Body of pancreas (tissue), 4 donors: ENCODE data around the gene CUEDC1. TPM values are rescaled to one million over a fixed set of nuclear protein-coding genes. Genes with fewer than 3 reads are reported as not detected.

Experiments
- ATAC-seq: fragments of 150-250 bp; one replicate; pipeline ENCODE4 v1.9.1; 2016
- DNase-seq, 4 donors: peaks; one replicate each; pipeline ENCODE4 v3.0.0-alpha.2; 2019
- H3K27ac ChIP-seq, 4 donors: fragments of 200-600 bp; sonication (generic); 1 replicate in 3 of 4; 2 replicates in 1 of 4; pipeline versions ENCODE4 v1.5.1 to v1.6.1; 2016 to 2019; ENCODE audit warnings: mild to moderate bottlenecking in 1 of 4, mixed read lengths in 1 of 4, moderate library complexity in 1 of 4
- H3K27me3 ChIP-seq, 2 donors: fragments of 200-600 bp; sonication (generic); one replicate each; pipeline ENCODE4 v1.6.0; 2016; ENCODE audit warnings: mild to moderate bottlenecking in 1 of 2
- H3K36me3 ChIP-seq, 2 donors: fragments of 200-600 bp; sonication (generic); replicated peaks in 1 of 2; 2 replicates each; pipeline ENCODE4 v1.5.1; 2016; ENCODE audit warnings: low read depth in 2 of 2; ENCODE audit not compliant: insufficient read depth in 1 of 2
- H3K4me1 ChIP-seq: fragments of 200-600 bp; sonication (generic); one replicate; pipeline ENCODE4 v1.6.0; 2016
- H3K4me3 ChIP-seq, 2 donors: fragments of 200-600 bp; sonication (generic); 1 replicate in 1 of 2; 2 replicates in 1 of 2; pipeline ENCODE4 v1.5.1; 2016 to 2019
- H3K9me3 ChIP-seq, 3 donors: fragments of 200-600 bp; sonication (generic); 1 replicate in 2 of 3; 2 replicates in 1 of 3; pipeline ENCODE4 v1.5.1; 2016
- POLR2A ChIP-seq, 3 donors: fragments of 450-650 bp; IDR thresholded peaks; one replicate each; pipeline ENCODE4 v1.6.1; 2016; ENCODE audit warnings: antibody characterized with exemption in 3 of 3, mild to moderate bottlenecking in 2 of 3
- WGBS, 2 donors: methylation state at CpG; one replicate each; pipeline ENCODE4 v1.1.5; 2017; 5-methylcytosine and 5-hydroxymethylcytosine counted together
- intact Hi-C: fragments of 100-400 bp; cut with DNase I; formaldehyde crosslinking; loops from one replicate; pipeline ENCODE4 v1.15.1; 2023
- total RNA-seq, 2 donors: library from RNA; depleted of rRNA; stranded (reverse); fragments of >200 nt; gene quantifications; one replicate each; pipeline ENCODE4 v1.1.0, GENCODE V29; 2016
- TF ChIP-seq, protein P1 (sequence below), 7 experiments: fragments of 450-650 bp in 4 of 7; fragments of 200-600 bp in 3 of 7; sonication (generic) in 3 of 7; IDR thresholded peaks; one replicate each; pipeline ENCODE4 v1.5.1; 2016 to 2019; ENCODE audit warnings: antibody characterized with exemption in 7 of 7

Gene CUEDC1
- total RNA-seq, 2 donors from 2014 or later = 35.8 to 48.1 TPM

DNA sequence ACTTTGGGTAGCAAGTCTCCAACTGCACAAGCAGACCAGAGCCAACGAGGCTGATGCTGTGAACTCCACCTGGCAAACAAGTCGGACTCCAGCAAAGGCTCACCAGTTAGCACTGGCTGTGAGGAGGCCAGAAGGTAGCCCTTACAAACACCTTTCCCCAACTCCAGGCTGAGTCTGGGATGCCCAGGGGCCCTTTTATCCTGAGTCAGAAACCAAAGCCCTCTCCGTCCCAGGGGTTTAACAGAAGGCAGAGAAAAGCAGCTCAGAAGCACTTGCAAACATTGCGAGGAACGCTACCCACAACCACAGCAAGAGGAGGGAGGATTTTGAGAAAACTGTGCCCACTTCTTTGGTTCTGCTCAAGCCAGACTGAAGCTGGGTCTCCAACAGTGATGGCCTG lies 25.0 kb downstream of the CUEDC1 start:
- Histone ChIP-seq H3K27me3 (no peaks in the 10 kb centered on the region), H3K4me1 (peaks cover 32% of the 10 kb centered on the region), H3K27ac (no peak overlapping the region), H3K4me3 (no peak overlapping the region), H3K36me3 (no peaks in the 10 kb centered on the region), H3K9me3 (no peaks in the 10 kb centered on the region)
- DNase-seq (no peak), ATAC-seq (no peak)
- TF ChIP-seq POLR2A (IDR thresholded peaks at IDR 0.05) = no peak
- intact Hi-C loops = no loop called here
- 92 to 95% methylated on average over 3 to 5 of the region's 5 CpGs for WGBS, 2 donors

DNA sequence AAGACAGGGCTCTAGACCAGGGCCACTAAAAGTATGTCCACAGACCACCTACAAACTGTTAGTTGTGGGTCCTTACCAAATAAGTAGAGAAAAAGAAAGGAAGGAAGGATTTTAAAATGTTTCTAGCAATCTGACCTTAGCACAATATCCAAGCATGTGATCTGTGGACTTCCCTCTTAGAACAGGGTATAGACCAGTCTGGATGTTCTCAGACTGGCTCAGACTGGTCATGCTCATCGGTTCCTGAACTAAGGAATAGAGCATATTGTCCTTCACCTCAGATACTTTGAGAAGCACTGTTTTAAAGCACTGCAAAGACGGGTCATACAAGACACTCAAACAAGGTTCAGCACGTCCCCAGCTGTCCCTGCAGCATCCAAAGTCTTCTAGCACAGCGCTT lies 25.8 kb downstream of the CUEDC1 start:
- ATAC-seq (no peak), DNase-seq (no peak)
- no peaks in the 10 kb centered on the region for H3K27me3 ChIP-seq
- H3K4me1 ChIP-seq = peaks cover 33% of the 10 kb centered on the region
- no peaks in the 10 kb centered on the region for H3K9me3 ChIP-seq
- 72 to 79% methylated on average over 4 of the region's 4 CpGs for WGBS, 2 donors
- H3K27ac ChIP-seq = no peak overlapping the region
- intact Hi-C loops = no loop called here
- no peaks in the 10 kb centered on the region for H3K36me3 ChIP-seq
- no peak for TF ChIP-seq POLR2A (IDR thresholded peaks at IDR 0.05)
- TF ChIP-seq, protein P1, sequence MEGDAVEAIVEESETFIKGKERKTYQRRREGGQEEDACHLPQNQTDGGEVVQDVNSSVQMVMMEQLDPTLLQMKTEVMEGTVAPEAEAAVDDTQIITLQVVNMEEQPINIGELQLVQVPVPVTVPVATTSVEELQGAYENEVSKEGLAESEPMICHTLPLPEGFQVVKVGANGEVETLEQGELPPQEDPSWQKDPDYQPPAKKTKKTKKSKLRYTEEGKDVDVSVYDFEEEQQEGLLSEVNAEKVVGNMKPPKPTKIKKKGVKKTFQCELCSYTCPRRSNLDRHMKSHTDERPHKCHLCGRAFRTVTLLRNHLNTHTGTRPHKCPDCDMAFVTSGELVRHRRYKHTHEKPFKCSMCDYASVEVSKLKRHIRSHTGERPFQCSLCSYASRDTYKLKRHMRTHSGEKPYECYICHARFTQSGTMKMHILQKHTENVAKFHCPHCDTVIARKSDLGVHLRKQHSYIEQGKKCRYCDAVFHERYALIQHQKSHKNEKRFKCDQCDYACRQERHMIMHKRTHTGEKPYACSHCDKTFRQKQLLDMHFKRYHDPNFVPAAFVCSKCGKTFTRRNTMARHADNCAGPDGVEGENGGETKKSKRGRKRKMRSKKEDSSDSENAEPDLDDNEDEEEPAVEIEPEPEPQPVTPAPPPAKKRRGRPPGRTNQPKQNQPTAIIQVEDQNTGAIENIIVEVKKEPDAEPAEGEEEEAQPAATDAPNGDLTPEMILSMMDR (IDR thresholded peaks at IDR 0.05) = no peak
- H3K4me3 ChIP-seq = no peak overlapping the region

DNA sequence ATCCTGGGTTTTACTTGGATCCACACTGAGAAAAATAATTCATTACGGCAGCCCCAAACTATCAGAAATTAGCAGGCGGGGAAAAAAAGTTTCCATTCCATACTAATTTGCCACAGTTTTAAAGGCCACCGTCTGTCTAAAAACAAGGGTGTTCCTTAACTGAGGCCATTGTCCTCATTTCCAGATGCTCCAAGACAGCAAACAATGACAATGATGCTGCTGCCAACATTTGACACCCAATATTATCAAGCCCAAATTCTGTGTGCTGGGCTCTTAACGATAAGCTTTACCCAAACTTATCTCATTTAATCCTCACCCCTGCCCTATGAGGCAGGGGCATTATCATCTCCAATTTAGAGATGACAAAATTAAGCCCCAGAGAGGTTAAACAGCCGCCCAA lies 26.3 kb downstream of the CUEDC1 start:
- Histone ChIP-seq H3K27me3 (no peaks in the 10 kb centered on the region), H3K4me3 (no peak overlapping the region), H3K4me1 (peaks cover 34% of the 10 kb centered on the region), H3K36me3 (no peaks in the 10 kb centered on the region), H3K27ac (no peak overlapping the region), H3K9me3 (no peaks in the 10 kb centered on the region)
- TF ChIP-seq, protein P1 (IDR thresholded peaks at IDR 0.05) = no peak
- no peak for TF ChIP-seq POLR2A (IDR thresholded peaks at IDR 0.05)
- intact Hi-C loops = no loop called here
- DNase-seq (no peak), ATAC-seq (no peak)
- 75 to 81% methylated on average over 5 of the region's 5 CpGs for WGBS, 2 donors

DNA sequence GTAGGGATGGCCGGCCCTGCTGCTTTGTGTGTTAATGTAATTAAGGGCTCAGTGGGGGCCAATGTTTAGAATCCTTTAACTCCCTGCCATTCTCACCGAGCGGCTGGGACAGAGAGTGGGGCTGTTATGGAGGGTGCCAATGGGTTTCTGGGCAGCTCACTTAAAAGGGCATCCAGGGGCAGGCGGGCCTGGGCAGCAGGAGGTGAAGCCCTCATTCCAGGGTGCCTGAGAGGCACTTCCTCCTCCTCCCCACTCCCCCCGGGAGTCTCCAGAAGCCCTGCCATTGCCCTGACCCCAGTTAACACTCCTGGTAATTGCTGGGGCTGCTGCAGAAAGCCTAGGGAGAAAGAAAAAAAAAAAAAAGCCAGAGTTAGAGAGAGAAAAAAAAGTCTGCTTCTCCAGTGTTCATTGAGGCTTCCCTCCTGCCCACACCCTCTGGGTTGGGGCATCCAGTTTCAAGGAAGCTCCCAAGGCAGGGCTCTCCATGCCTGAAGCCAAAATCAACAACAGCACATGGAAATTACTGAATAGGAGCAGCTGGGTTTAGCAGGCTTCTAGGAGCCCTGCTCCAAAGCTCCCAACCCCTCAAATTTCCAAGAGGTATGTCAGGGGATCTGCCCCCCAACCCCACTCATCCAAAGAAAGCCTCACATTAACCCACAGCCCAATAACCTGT lies 28.0 kb downstream of the CUEDC1 start:
- ATAC-seq (peak; percentile 54), DNase-seq (peak in 3 of 4 donors; percentile 42 to 55 (median 42))
- intact Hi-C loops = no loop called here
- Histone ChIP-seq H3K36me3 (no peaks in the 10 kb centered on the region), H3K4me3 (no peak overlapping the region), H3K9me3 (no peaks in the 10 kb centered on the region), H3K4me1 (peaks cover 34% of the 10 kb centered on the region), H3K27ac (peak overlapping the region in 3 of 4 donors; percentile 18 to 49 (median 37)), H3K27me3 (no peaks in the 10 kb centered on the region)
- 51 to 64% methylated on average over 4 to 5 of the region's 5 CpGs for WGBS, 2 donors
- no peak for TF ChIP-seq POLR2A (IDR thresholded peaks at IDR 0.05)

DNA sequence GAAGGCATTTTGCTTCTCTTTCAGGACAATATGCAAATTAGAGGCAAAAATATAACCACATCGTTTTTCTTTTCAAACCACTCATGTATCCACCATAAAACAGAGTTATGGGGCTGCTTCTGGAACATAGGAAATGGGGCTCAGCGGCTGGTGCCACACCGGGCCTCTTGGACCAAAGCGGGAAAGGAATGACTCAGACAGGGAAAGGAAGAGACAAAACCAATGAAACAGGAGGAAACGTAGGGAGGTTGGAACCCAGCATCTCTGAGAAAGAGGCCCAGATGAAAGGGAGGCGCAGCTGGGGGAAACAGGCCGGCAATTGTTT lies 28.5 kb downstream of the CUEDC1 start:
- Histone ChIP-seq H3K27ac (peak overlapping the region in 2 of 4 donors; percentile 37 to 49), H3K9me3 (no peaks in the 10 kb centered on the region), H3K27me3 (no peaks in the 10 kb centered on the region), H3K36me3 (no peaks in the 10 kb centered on the region), H3K4me3 (no peak overlapping the region), H3K4me1 (peaks cover 39% of the 10 kb centered on the region)
- no peak for DNase-seq
- TF ChIP-seq, protein P1 (IDR thresholded peaks at IDR 0.05) = no peak
- no peak for TF ChIP-seq POLR2A (IDR thresholded peaks at IDR 0.05)
- 74 to 77% methylated on average over 6 to 7 of the region's 7 CpGs for WGBS, 2 donors
- ATAC-seq = no peak
- intact Hi-C loops = no loop called here
